Lung (tissue), 12 donors: ENCODE measurements around the gene ARPC2. TPM values are rescaled to one million over a fixed set of nuclear protein-coding genes. Genes with fewer than 3 reads are reported as not detected.

Source experiments
- ATAC-seq: fragments of 200-7000 bp; cut with Tn5 transposase; one replicate; pipeline ENCODE4 v1.9.1; 2020; ENCODE audit warnings: moderate number of reproducible peaks; ENCODE audit not compliant: insufficient read depth, low FRiP score
- DNase-seq, 3 donors: peaks; one replicate each; pipeline ENCODE4 v3.0.0-alpha.2; 2013 to 2017
- H3K27ac ChIP-seq, 2 donors: one replicate each; pipeline ENCODE4 v1.5.1; 2013; ENCODE audit warnings: mild to moderate bottlenecking in 2 of 2, moderate library complexity in 2 of 2, control low read depth in 1 of 2, inconsistent platforms in 1 of 2, low read depth in 1 of 2, low read length in 1 of 2
- H3K27me3 ChIP-seq, 3 donors: one replicate each; pipeline ENCODE4 v1.5.1; 2013; ENCODE audit warnings: low read length in 2 of 3; ENCODE audit not compliant: control insufficient read depth in 3 of 3, insufficient read depth in 3 of 3
- H3K36me3 ChIP-seq, 4 donors: one replicate each; pipeline ENCODE4 v1.5.1; 2013; ENCODE audit warnings: low read length in 4 of 4, mild to moderate bottlenecking in 1 of 4, moderate library complexity in 1 of 4; ENCODE audit not compliant: control insufficient read depth in 4 of 4, insufficient read depth in 4 of 4
- H3K4me1 ChIP-seq, 5 donors: one replicate each; pipeline ENCODE4 v1.5.1; 2013; ENCODE audit warnings: low read length in 5 of 5, mild to moderate bottlenecking in 2 of 5, moderate library complexity in 1 of 5; ENCODE audit not compliant: control insufficient read depth in 5 of 5, insufficient read depth in 5 of 5
- H3K4me3 ChIP-seq: one replicate; pipeline ENCODE4 v1.5.1; 2013; ENCODE audit warnings: mild to moderate bottlenecking, control low read depth, moderate library complexity
- H3K9ac ChIP-seq, 2 donors: one replicate each; pipeline ENCODE4 v1.5.1; 2013; ENCODE audit warnings: low read length in 2 of 2, control low read depth in 1 of 2; ENCODE audit not compliant: insufficient read depth in 1 of 2
- H3K9me3 ChIP-seq, 4 donors: one replicate each; pipeline ENCODE4 v1.5.1; 2013; ENCODE audit warnings: low read length in 3 of 4, mild to moderate bottlenecking in 1 of 4, moderate library complexity in 1 of 4; ENCODE audit not compliant: control insufficient read depth in 4 of 4, insufficient read depth in 3 of 4
- CTCF ChIP-seq: IDR thresholded peaks from 2 replicates; pipeline ENCODE4 v1.5.1; 2012; ENCODE audit warnings: mild to moderate bottlenecking; ENCODE audit errors: control extremely low read depth, extremely low read depth
- WGBS, 2 donors: extraction: QIAGEN DNeasy Blood & Tissue Kit; methylation state at CpG; one replicate each; pipeline ENCODE4 v1.1.7; 2013; 5-methylcytosine and 5-hydroxymethylcytosine counted together
- polyA plus RNA-seq, 2 donors: library from polyadenylated mRNA; stranded (reverse); fragments of 200-250 nt; gene quantifications; one replicate each; pipeline ENCODE4 v1.2.1, GENCODE V29; 2013
- total RNA-seq, 2 donors: library from RNA; depleted of rRNA in 1 of 2; stranded (reverse); fragments of >200 nt in 1 of 2; gene quantifications; one replicate each; pipeline ENCODE4 v1.2.1, GENCODE V29; 2014 to 2021
- donor health status: control.
- donor health status: control.
- donor health status: Bipolar disorder and iron deficiency.
- donor health status: healthy.
- donor health status: DM: yes; HTN: yes; CAD: no.

ARPC2 gene
- total and polyA plus RNA-seq, 4 donors: 190 to 490 (median 308) TPM

- Histone ChIP-seq H3K27ac (no peak overlapping the region), H3K4me3 (no peak overlapping the region), H3K4me1 (peaks cover 0 to 7% (median 2%) of the 10 kb centered on the region in 5 donors), H3K27me3 (no peaks in the 10 kb centered on the region), H3K9me3 (no peaks in the 10 kb centered on the region), H3K36me3 (peaks cover 31 to 44% (median 40%) of the 10 kb centered on the region in 4 donors), H3K9ac (no peak overlapping the region)
- DNase-seq (no peak), ATAC-seq (no peak)
- 89 to 94% methylated on average over 4 of the region's 4 CpGs for WGBS, 2 donors
- TF ChIP-seq CTCF: no peak
These were observed 19.8 kb downstream of the ARPC2 start for GRCh38 chr2:218236829-218237228.

DNA sequence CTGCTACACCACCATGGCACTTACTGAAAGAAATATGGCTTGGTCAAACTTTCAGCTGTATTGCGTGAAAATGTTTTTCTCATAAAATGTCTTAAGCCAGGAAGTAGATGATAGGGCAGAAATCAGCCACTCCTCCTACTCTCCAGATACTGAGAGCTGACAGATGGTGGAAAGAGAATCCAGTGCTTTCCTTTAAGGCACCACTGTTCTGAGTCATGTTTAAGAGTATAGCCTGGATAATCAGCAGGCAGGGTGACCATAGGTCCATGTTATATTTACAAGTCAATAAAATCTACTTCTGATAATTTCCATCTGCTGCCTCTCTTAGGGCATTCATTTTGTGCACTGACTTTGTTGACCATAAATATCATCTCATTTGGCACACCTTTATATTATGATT is 21.9 kb downstream of the ARPC2 start:
- ATAC-seq (no peak), DNase-seq (no peak)
- Histone ChIP-seq H3K4me3 (no peak overlapping the region), H3K9ac (no peak overlapping the region), H3K27me3 (no peaks in the 10 kb centered on the region), H3K9me3 (no peaks in the 10 kb centered on the region), H3K36me3 (peaks cover 31 to 41% (median 40%) of the 10 kb centered on the region in 4 donors), H3K27ac (no peak overlapping the region), H3K4me1 (peaks cover 0 to 12% (median 2%) of the 10 kb centered on the region in 5 donors)
- TF ChIP-seq CTCF: no peak
- 92 to 94% methylated on average over 1 of the region's 1 CpG for WGBS, 2 donors

DNA sequence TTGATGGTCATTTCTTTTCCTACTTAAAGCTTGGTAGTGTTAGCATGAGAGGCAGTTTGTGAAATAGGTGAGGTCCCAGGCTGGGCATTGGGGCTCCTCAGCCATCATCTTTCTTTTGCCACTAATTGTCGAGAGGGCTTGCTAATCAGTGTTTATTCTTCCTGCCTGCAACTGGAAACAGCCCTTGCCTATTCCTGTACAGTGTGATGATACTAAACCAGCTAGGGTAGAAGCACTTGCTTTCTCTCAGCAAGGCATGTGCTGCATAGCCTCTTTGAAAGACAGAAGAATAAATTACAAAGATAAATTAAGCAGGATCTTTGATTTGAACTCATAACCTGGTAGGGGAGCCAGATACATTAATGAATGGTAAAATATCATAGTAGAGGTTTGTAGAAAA is 27.2 kb downstream of the ARPC2 start:
- TF ChIP-seq CTCF: no peak
- Histone ChIP-seq H3K9me3 (no peaks in the 10 kb centered on the region), H3K4me1 (peaks cover 0 to 11% (median 0%) of the 10 kb centered on the region in 5 donors), H3K27me3 (no peaks in the 10 kb centered on the region), H3K4me3 (no peak overlapping the region), H3K9ac (no peak overlapping the region), H3K36me3 (peaks cover 43 to 58% (median 48%) of the 10 kb centered on the region in 4 donors), H3K27ac (no peak overlapping the region)
- no peak for DNase-seq
- ATAC-seq: no peak
- 50 to 74% methylated on average over 1 of the region's 1 CpG for WGBS, 2 donors

GRCh38 chr2:218244665-218245064 is 27.7 kb downstream of the ARPC2 start:
- DNase-seq (no peak), ATAC-seq (no peak)
- H3K9me3 ChIP-seq: no peaks in the 10 kb centered on the region
- no peak overlapping the region for H3K4me3 ChIP-seq
- no peak for TF ChIP-seq CTCF
- H3K36me3 ChIP-seq: peaks cover 46 to 60% (median 50%) of the 10 kb centered on the region in 4 donors
- 82 to 93% methylated on average over 2 of the region's 2 CpGs for WGBS, 2 donors
- no peak overlapping the region for H3K27ac ChIP-seq
- H3K4me1 ChIP-seq: peaks cover 0 to 11% (median 0%) of the 10 kb centered on the region in 5 donors
- H3K27me3 ChIP-seq: no peaks in the 10 kb centered on the region
- no peak overlapping the region for H3K9ac ChIP-seq
